Measurements from ENCODE around the gene ORC6.

Gene ORC6

GRCh38 chr16:46702030-46702429 lies 12.6 kb downstream of the ORC6 start:
- no peak for DNase-seq

- no peak for DNase-seq
Measured at GRCh38 chr16:46706642-46707041, 17.2 kb downstream of the ORC6 start.

DNA sequence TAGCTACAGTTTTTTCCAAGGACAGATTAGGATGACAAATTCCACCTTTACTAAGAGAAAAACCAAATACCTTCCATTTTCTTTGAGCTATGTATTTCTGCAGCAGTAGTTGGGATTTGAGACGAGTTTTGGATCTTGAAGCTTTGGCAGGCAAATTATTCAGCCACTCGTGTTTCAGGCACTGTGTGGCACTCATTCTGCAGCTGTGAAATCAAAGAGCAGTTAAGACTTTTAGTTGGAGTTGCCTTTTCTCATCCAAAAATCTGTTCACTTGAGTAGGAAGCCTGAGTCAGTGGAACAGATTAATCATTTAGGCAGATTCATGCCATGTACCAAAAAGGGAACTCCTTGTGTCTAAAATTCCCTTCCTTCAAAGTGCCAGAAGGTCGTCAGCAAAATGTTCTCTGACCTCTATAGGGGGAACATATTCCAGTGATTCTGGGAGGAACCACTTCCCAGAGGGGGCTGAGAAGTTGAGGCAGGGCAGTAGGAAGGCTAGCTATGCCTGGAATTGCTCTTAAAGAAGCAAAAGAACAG lies 20.1 kb downstream of the ORC6 start:
- no peak for DNase-seq

DNA sequence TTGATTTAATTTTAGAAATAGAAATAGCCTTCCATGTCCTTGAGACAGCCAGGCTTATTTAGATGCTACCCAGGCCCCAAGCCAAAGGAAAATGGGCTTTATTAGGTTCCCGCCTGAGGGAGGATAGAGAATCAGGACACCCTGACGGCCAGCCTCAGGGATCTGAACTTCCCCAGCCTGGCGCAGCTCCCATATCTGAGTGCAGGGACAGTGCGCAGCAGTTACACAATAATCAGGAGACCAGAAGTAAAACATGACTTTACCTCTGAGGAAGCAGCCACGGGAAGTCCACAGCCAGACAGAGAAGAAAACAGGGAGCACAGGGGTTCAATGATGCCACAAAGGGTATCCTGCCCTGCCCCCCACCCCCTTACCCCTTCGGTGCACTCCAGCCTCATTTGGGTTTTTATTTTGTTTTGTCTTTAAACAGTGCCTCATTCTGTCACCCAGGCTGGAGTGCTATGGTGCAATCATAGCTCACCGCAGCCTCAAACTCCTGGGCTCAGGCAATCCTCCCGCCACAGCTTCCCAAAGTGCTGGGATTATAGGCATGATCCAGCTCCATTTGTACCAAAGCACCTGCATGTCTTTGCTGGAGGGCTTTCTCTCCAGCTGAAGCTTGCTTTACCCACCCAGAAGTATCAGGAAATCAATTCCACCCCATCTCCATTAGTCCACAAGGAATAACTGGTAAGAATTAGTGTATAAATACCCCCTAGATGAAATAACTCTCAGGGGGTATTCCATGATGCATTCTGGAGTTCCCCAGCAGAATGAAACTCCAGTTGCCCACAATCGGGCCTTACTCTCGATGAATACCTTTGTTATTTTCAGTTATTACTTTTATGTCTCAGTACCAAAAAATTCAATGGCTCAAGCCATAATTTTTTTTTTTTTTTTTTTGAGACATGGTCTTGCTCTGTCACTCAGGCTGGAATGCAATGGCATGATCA lies 21.9 kb downstream of the ORC6 start:
- no peak for DNase-seq

DNA sequence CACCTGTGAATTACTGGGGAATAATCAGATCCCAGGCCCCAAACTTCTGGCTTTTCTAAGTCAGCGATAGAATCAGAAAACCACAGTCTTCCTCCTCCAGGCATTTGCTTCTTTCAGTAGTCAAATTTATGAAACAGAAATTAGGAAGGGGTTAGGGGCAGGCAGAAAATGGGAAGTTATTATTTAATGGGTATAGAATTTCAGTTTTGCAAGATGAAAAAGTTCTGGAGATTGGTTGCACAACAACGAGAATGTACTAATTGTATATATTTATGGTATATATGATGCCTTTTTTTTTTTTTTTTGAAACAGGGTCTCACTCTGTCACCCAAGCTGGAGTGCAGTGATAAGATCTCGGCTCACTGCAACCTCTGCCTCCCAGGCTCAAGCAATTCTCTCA lies 23.5 kb downstream of the ORC6 start:
- DNase-seq, result no peak

GRCh38 chr16:46713634-46714033 lies 24.2 kb downstream of the ORC6 start:
- DNase-seq, result no peak

DNA sequence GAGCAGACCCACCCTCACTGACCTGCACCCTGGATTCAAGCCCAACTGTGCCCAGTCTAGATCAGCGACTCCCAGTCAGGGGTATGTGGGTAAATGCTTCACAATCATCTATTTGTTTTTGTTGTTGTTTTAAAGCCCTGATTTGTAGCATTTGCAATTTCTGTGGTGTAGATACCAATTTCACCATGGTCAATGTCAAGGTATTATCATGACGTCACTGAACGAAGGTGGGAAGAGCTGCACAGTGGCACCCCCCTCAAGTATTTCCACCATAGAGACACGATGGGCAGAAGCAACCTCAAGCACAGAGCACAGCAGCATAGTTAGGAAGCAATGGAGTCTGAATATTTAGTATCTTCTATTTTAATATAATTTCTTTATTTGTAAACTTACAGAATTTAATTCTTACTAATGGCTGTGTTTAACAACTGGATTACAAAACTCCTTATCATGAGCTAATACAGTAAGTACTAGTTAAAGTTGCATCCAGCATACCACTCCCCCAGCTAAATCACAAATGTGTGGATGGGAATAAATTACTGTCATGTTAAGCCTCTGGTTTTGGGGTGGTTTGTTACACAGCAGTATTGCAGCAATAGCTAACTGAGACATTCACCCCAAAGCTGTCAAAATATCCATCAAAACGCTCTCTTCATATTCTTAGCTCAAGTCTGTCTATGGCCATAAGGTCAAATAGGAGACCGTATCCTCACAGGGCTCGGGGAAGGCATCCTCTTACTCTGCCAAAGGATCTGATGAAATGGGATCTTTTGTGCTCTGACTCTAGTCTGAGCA lies 25.5 kb downstream of the ORC6 start:
- no peak for DNase-seq

DNA sequence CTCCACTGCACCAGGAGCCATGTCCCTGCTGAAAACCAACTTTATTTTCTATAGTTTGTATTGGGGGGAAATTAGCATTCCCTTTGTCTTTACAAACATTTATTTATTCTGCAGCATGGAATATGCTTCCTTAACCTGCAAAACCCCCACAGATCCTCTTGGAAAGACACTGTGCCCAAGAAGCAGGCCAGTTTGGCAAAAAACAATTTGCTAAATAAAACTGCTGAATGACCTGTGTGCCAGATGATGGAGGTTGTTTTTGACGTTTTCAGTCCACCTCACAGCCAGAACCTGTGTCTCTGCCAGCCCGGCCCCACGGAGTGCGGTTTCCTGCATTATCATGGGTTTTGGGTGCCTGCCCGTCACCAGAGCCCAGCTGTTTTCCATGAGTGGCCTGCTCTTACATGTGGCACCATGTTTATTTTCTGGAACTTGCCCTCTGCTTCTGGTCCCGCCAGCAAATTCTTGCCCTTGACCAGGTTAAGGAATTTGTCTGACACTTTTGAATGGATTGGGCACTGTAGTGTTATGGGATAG lies 26.4 kb downstream of the ORC6 start:
- DNase-seq, result no peak

GRCh38 chr16:46717692-46718091 lies 28.2 kb downstream of the ORC6 start:
- no peak for DNase-seq

DNA sequence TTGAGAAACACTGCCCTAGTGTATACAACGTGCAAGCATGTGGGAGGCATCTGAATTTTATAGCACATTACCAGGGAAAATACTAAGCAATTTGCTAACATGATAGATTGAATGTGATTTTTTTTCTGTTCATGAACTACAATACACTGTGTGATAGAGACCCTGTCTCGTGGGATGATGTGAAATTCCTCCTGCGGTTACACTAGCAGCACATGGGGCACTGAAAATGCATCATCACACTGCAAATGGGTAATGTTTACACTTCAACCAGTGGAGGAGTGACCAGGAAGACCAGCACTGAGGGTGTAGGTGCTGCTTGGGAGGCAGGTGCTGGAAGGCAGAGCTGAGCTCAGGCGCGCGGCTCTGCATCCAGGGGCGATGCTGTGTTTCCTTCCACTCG lies 28.8 kb downstream of the ORC6 start:
- no peak for DNase-seq

DNA sequence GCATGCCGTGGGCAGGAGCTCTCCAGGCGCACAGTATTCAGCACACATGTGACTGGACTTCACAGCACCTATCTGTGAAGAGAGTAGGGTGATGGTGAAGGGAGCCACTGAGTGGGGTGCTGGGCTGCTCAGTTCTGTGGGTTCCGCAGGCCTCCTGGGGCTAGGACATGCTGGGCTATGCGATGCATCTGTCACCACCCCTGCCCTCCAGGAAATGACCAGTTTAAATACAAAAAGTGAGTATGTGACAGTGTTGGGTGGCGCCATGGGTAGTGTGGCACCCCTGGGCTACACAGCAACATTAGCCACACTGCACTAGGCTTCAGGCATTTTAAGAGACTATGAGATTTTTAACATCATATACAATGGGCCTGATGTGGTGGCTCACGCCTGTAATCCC lies 30.1 kb downstream of the ORC6 start:
- DNase-seq, result no peak

DNA sequence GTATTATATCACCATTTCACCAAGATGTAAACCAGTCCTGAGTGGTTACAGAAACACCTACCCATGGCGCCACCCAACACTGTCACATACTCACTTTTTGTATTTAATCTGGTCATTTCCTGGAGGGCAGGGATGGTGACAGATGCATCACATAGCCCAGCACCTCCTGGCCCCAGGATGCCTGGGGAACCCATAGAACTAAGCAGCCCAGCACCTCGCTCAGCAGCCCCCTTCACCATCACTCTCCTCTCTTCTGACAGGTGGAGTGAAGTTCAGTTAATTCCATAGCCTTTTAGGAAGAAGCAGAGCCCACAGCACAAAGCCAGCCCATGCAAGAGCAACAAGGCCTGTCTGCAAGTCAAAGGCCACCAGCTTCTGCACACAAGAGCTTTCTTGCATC lies 31.2 kb downstream of the ORC6 start:
- no peak for DNase-seq

DNA sequence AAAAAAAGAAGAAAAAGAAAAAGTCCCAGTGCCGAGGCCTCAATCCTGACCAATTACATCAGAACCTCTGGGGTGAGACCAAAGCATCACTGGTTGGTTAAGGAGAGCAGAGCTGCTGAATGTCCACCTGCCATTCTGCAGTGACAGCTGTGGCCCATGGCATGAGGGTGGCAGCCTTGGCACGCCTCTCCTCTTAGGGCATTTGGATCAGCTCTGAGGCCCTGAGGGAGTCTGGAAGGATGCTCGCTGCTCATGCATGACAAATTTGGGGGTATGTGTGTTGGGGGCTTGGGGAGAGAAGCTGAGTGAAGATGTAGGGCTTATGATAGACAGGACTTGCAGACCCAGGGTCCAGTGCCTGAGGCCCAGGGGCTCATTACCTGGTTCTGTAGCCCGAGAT lies 32.4 kb downstream of the ORC6 start:
- no peak for DNase-seq

DNA sequence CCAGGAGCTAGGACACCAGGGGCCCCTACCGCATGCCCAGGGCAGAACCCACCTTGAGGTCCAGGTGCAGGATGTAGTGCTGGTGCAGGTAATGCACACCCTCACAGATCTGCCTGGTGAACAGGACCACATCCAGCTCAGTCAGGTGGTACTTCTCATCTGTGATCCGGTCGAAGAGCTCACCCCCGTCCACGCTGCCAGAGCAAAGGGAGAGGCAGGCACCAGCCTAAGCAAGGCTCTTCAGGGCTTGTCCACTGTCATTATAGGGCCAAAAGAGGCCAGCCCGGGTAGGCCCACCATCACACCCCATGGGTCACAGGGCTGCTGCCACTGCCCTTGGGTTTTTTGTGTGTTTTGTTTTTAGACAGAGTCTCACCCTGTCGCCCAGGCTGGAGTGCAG lies 37.7 kb downstream of the ORC6 start:
- no peak for DNase-seq

DNA sequence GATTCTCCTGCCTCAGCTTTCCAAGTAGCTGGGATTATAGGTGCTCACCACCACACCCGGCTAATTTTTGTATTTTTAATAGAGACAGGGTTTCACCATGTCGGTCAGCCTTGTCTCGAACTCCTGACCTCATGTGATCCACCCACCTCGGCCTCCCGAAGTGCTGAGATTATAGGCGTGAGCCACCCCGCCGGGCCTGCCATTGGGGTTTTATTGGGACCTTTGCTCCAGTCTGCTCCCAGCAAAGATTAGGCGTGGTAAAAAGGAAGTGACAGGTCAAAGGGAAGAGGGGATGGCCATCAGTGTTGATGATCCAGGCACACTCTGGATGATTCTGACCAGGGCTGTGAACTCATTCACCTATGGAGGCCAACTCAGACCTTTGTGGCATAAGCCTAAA lies 38.2 kb downstream of the ORC6 start:
- no peak for DNase-seq

GRCh38 chr16:46728806-46729205 lies 39.3 kb downstream of the ORC6 start:
- DNase-seq, result no peak

DNA sequence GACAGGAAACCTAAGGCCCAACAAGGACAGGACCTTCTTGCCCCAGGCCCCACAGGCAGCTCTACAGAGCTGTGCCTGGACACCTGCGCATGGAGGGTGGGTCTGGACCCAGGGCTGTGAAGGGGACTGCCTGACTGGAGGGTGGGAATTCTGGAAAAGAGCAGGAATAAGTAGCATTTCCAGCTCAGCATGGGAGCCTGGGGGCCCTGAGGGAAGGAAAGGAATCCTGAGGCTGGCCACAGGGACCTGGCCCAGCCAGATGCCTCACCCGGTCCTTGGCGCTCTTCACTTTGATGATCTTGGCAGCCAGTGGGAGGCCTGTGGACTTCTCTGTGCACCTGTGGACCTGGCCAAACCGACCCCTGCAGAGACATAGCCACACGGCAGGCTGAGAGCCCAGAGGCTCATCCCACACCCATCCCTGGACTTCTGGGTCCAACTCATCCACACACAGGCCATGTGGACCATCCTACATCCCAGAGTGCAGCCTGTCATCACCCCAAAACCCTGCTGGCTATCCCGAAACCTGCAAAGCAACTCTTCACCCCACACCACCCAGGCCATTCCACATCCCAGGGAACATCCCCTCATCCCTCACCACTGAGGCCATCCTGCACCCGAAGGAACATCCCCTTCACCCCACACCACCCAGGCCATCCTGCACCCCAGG lies 40.0 kb downstream of the ORC6 start:
- DNase-seq, result no peak

DNA sequence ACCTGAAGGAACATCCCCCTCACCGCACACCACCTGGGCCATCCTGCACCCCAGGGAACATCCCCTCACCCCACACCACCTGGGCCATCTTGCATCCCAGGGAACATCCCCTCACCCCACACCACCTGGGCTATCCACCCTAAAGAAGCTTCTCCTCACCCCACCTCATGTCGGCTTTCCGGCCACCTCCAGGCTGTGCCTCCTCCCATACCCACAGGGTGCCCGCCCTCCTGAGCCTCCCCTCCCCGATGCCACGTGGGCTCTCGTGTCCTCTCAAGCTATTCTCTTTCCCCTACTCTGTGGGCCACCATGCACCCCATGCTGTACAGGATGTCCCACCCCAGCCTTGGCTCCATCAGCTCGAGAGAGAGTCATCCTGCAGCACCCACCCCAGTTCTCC lies 40.7 kb downstream of the ORC6 start:
- DNase-seq, result no peak

DNA sequence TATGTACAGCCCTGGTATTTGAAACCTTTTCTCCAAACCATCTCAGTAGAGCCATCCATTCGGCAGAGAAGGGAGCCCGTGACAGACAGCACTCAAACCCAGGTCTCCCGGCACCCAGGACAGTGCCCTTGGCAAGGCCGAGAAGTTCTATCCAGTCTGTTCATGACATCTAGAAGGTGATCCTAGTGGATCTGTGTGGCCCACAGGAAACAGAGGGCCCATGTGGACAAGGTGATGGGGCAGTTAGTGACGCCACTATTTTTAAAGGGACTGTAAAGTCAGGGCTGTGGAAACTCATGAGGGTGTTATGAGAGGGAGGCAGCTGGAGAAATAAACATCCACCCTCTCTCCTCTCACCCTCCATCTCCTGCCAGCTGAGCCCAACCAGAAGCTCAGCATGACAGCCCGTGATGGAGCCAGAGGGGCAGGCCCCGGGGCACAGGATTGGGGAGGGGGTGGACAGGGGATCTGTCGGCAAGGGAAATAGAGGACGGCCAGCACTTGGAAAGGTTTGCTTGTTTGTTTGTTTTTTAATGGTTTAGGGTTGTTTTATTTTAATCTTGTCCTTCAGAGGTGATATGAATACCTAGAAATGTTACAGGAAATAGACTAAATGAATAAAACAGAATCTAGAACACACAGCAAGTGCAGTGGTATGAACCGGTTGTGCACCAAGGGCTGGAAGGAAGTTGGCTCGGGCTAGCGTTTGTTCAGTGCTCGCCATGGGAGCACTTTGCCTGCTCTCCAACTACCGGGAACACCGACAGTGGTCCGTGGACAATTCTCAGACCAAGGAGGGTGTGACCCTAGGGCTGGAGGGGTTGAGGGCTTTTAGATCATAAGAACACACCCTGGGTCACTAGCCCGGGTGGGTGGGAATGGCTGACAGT lies 41.6 kb downstream of the ORC6 start:
- DNase-seq, result no peak

DNA sequence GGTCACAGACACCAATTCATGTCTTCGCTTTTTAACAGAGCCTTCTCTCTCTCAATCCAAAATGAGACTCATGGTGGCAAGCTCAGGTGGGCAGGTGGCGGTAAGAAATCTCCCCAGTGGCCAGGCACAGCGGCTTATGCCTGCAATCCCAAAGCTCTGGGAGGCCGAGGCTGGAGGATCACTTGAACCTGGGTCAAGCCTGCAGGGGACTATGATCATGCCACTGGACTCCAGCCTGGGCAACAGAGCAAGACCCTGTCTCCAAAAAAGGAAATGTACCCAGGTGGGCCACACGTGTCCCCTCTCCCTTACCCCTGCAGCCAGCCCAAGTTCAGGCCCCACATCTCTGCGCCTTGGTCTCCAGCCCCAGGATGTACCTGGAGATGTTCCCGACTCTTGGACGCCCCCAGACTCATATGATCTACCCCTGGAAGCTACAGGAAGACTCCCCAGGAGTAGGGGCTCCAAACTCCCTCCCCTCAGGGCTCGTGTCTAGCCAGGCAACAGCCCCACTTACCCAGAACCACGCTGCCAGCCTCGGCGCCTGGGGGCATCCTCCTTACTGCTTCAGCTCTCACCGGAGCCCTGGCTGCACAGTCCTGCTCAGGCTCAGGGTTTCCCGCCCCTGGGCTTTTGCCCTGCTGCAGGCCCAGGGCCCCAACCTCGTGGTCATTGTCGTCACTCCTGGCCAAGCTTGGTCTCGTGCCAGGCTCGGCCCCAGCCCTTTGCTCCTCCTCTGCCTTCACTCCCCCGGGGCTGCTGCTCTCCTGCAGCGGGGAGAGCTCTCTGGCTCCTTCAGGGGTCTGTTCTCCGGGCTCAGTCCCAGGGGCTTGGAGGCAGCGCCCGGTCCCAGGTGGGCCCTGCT lies 42.5 kb downstream of the ORC6 start:
- DNase-seq, result no peak

- no peak for DNase-seq
Measured at GRCh38 chr16:46732561-46732960, 43.1 kb downstream of the ORC6 start.

All from NCI-H2081 treated with DMSO at 0.1 percent for 48 hours (cell line).